Measurements from ENCODE around the gene ABCD1. TPM values are rescaled to one million over a fixed set of nuclear protein-coding genes. Genes with fewer than 3 reads are reported as not detected.

Gene ABCD1
- total and polyA plus RNA-seq, 10 of the 15 experiments (the other 5 are each of a cell fraction or from before 2014, with no cell fraction given) = 0.13 to 6.5 (median 1.4) TPM

DNA sequence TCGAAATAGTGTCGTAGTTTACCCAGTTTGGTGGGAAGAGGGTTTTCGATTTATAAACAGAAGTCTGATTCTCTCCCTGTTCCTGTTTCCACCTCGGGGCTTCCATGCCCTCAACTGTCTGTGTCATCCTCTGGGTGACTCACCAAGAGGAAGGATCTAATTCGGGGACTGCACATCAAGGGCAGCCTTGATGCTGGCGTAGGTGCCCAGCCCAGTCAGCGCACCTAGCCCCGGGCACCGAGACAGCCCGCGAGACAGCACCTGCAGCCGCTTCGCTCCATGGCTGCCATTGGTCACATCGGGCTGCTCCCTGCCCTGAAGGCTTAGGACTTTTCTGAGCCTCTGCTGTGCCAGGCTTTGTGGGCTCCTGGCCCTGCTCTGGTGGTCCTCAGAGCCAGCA lies 7.7 kb downstream of the ABCD1 start:
- intact Hi-C loops (cut with micrococcal nuclease; ENCODE audit: unreplicated experiment) (no loop called here), in situ Hi-C loops (cut with MboI) (loop anchor here (10.0 kb wide), 2 partner anchors 52 to 58 kb away; partner anchors contain the start of genes PNCK and SRPK3)
- no peak for TF ChIP-seq KLF5 (IDR thresholded peaks at IDR 0.05; ENCODE audit: partially characterized antibody)
- no peak for TF ChIP-seq JUND (IDR thresholded peaks at IDR 0.05; ENCODE audit: low read depth, low read length)
- no peak for TF ChIP-seq POLR2AphosphoS5 (IDR thresholded peaks at IDR 0.05; ENCODE audit: low read length)
- no peak for TF ChIP-seq FOXM1 (IDR thresholded peaks at IDR 0.05; ENCODE audit: low read depth, low read length)
- no peak for TF ChIP-seq PAX5 (IDR thresholded peaks at IDR 0.05; ENCODE audit: borderline replicate concordance, low read depth, low read length)
- no peak for TF ChIP-seq KDM1A (IDR thresholded peaks at IDR 0.05; ENCODE audit: borderline replicate concordance)
- TF ChIP-seq TCF3 (IDR thresholded peaks at IDR 0.05; ENCODE audit: borderline replicate concordance, insufficient read depth, low read depth, low read length) = no peak
- no peak for TF ChIP-seq CHD4 (IDR thresholded peaks at IDR 0.05)
- TF ChIP-seq, protein P1, sequence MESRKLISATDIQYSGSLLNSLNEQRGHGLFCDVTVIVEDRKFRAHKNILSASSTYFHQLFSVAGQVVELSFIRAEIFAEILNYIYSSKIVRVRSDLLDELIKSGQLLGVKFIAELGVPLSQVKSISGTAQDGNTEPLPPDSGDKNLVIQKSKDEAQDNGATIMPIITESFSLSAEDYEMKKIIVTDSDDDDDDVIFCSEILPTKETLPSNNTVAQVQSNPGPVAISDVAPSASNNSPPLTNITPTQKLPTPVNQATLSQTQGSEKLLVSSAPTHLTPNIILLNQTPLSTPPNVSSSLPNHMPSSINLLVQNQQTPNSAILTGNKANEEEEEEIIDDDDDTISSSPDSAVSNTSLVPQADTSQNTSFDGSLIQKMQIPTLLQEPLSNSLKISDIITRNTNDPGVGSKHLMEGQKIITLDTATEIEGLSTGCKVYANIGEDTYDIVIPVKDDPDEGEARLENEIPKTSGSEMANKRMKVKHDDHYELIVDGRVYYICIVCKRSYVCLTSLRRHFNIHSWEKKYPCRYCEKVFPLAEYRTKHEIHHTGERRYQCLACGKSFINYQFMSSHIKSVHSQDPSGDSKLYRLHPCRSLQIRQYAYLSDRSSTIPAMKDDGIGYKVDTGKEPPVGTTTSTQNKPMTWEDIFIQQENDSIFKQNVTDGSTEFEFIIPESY (IDR thresholded peaks at IDR 0.05) = no peak
- no peak for TF ChIP-seq ZNF622 (IDR thresholded peaks at IDR 0.05)
- TF ChIP-seq SMAD5 (IDR thresholded peaks at IDR 0.05; ENCODE audit: low read depth) = no peak
- TF ChIP-seq STAT1 (conservative IDR thresholded peaks at IDR 0.05) = no peak
- no peak for TF ChIP-seq CREB1 (IDR thresholded peaks at IDR 0.05; ENCODE audit: low read depth)
- no peak for TF ChIP-seq BRCA1 (IDR thresholded peaks at IDR 0.05; ENCODE audit: low read depth, low read length)
- no peak for TF ChIP-seq SMARCA5 (IDR thresholded peaks at IDR 0.05)
- TF ChIP-seq, protein P2, sequence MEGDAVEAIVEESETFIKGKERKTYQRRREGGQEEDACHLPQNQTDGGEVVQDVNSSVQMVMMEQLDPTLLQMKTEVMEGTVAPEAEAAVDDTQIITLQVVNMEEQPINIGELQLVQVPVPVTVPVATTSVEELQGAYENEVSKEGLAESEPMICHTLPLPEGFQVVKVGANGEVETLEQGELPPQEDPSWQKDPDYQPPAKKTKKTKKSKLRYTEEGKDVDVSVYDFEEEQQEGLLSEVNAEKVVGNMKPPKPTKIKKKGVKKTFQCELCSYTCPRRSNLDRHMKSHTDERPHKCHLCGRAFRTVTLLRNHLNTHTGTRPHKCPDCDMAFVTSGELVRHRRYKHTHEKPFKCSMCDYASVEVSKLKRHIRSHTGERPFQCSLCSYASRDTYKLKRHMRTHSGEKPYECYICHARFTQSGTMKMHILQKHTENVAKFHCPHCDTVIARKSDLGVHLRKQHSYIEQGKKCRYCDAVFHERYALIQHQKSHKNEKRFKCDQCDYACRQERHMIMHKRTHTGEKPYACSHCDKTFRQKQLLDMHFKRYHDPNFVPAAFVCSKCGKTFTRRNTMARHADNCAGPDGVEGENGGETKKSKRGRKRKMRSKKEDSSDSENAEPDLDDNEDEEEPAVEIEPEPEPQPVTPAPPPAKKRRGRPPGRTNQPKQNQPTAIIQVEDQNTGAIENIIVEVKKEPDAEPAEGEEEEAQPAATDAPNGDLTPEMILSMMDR (IDR thresholded peaks at IDR 0.05 in 2 of 3, conservative IDR thresholded peaks at IDR 0.05 in 1 of 3; ENCODE audit: control insufficient read depth in 2 of 3, extremely low read depth in 1 of 3, insufficient read depth in 1 of 3, low read depth in 3 of 3, low read length in 3 of 3) = no peak
- TF ChIP-seq, protein P3, sequence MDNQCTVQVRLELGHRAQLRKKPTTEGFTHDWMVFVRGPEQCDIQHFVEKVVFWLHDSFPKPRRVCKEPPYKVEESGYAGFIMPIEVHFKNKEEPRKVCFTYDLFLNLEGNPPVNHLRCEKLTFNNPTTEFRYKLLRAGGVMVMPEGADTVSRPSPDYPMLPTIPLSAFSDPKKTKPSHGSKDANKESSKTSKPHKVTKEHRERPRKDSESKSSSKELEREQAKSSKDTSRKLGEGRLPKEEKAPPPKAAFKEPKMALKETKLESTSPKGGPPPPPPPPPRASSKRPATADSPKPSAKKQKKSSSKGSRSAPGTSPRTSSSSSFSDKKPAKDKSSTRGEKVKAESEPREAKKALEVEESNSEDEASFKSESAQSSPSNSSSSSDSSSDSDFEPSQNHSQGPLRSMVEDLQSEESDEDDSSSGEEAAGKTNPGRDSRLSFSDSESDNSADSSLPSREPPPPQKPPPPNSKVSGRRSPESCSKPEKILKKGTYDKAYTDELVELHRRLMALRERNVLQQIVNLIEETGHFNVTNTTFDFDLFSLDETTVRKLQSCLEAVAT (IDR thresholded peaks at IDR 0.05) = no peak
- TF ChIP-seq SIN3A (IDR thresholded peaks at IDR 0.05; ENCODE audit: low read depth, low read length) = no peak
- no peaks in the 10 kb centered on the region for H3K36me3 ChIP-seq (ENCODE audit: control insufficient read depth in 2 of 2, insufficient read depth in 2 of 2, low read length in 1 of 2)
- H3K79me2 ChIP-seq (ENCODE audit: control insufficient read depth, insufficient read depth, low read length) = no peaks in the 10 kb centered on the region
- H3K27ac ChIP-seq (ENCODE audit: control insufficient read depth, insufficient read depth) = no peak overlapping the region
- FAIRE-seq (no peak), DNase-seq (ENCODE audit: low read depth, low spot score) (no peak), ATAC-seq (no peak)
- ChIA-PET SMC1A (ENCODE audit: uncharacterized antibody, unreplicated experiment) (no interaction called here), CTCF (no interaction called here), POLR2A (no interaction called here), RAD21 (ENCODE audit: unreplicated experiment) (no interaction called here)
- H3K4me1 ChIP-seq (ENCODE audit: control insufficient read depth, insufficient read depth, low read length) = peaks cover 10% of the 10 kb centered on the region
- no peak overlapping the region for H3K4me2 ChIP-seq (ENCODE audit: control insufficient read depth, insufficient read depth)
- H3K9ac ChIP-seq (ENCODE audit: control insufficient read depth, insufficient read depth, low read length) = no peak overlapping the region
- H2AFZ ChIP-seq (ENCODE audit: control insufficient read depth, low read depth, low read length) = no peak overlapping the region
- H3K4me3 ChIP-seq = no peak overlapping the region
- BruUV-seq (replicated peaks) = no TSS peak
- H3K9me3 ChIP-seq (replicated peaks; ENCODE audit: control insufficient read depth, insufficient read depth, low read length) = peaks cover 2% of the 10 kb centered on the region; the same call in 1 of the 3 replicates
- H3K27me3 ChIP-seq (replicated peaks in 1 of 2; ENCODE audit: control insufficient read depth in 2 of 2, insufficient read depth in 2 of 2, low read length in 1 of 2) = no peaks in the 10 kb centered on the region
- WGBS (ENCODE audit: insufficient coverage, insufficient replicate concordance, low lambda C conversion rate, missing lambda C conversion rate) = 80% methylated on average over 14 of the region's 14 CpGs
- H4K20me1 ChIP-seq (ENCODE audit: control insufficient read depth, insufficient read depth) = no peaks in the 10 kb centered on the region
